MM.1S (cell line): ENCODE data around the gene PDSS2.

ENCODE experiments used
- EZH2 ChIP-seq: fragments of 300-600 bp; sonication (generic); optimal IDR thresholded peaks from 2 replicates; pipeline ENCODE3; 2017; ENCODE audit warnings: low read depth, mild to moderate bottlenecking, antibody characterized with exemption, low read length, mixed read lengths
- EZH2phosphoT487 ChIP-seq: fragments of 300-600 bp; sonication (generic); IDR thresholded peaks from 2 replicates; pipeline ENCODE4 v1.6.1; 2018; ENCODE audit warnings: antibody characterized with exemption, low read length
- TF ChIP-seq, protein P1 (sequence below): fragments of 300-600 bp; sonication (generic); IDR thresholded peaks from 2 replicates; pipeline ENCODE4 v1.5.1; 2016; ENCODE audit warnings: antibody characterized with exemption, low read length, mixed read lengths

DNA sequence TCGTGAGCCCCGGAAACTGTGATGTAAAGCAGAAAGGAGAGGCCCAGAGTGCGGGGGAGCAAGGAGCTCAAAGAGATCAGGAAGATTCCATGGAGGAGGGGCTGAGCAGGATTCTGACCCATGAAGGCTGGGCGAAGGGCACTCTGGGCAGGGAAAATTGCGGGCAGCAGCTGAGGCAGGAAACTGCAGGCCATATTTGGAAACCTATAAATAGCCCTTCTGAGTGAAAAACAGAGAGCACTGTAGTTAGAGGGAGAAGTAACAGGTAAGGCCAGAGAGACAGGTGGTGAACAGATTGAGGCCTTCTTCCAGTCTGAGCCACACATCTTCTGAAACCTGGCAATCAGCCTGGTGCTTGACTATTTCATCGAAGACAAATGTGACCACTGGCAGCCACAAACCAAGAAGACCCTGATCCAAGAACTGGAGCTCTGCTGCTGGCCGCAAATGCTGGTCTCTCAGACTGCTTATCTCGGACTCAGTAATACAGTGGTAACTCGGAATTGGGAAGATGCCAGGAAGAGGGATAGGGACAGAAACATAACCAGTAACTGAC lies 329.9 kb downstream of the PDSS2 start:
- TF ChIP-seq, protein P1, sequence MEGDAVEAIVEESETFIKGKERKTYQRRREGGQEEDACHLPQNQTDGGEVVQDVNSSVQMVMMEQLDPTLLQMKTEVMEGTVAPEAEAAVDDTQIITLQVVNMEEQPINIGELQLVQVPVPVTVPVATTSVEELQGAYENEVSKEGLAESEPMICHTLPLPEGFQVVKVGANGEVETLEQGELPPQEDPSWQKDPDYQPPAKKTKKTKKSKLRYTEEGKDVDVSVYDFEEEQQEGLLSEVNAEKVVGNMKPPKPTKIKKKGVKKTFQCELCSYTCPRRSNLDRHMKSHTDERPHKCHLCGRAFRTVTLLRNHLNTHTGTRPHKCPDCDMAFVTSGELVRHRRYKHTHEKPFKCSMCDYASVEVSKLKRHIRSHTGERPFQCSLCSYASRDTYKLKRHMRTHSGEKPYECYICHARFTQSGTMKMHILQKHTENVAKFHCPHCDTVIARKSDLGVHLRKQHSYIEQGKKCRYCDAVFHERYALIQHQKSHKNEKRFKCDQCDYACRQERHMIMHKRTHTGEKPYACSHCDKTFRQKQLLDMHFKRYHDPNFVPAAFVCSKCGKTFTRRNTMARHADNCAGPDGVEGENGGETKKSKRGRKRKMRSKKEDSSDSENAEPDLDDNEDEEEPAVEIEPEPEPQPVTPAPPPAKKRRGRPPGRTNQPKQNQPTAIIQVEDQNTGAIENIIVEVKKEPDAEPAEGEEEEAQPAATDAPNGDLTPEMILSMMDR = no peak
- TF ChIP-seq EZH2phosphoT487 (no peak), EZH2 (no peak)
